Measurements from ENCODE around the gene NANOGP8.

GRCh38 chr15:35047996-35048395 lies 37.1 kb downstream of the NANOGP8 start:
- TF ChIP-seq EZH2 (IDR thresholded peaks at IDR 0.05; ENCODE audit: borderline replicate concordance, low read depth, low read length, severe bottlenecking) (no peak), CTCF (IDR thresholded peaks at IDR 0.05; ENCODE audit: borderline replicate concordance, extremely low read depth, low read length, poor library complexity, severe bottlenecking) (no peak)
